ENCODE results near the gene APLP2.

DNA sequence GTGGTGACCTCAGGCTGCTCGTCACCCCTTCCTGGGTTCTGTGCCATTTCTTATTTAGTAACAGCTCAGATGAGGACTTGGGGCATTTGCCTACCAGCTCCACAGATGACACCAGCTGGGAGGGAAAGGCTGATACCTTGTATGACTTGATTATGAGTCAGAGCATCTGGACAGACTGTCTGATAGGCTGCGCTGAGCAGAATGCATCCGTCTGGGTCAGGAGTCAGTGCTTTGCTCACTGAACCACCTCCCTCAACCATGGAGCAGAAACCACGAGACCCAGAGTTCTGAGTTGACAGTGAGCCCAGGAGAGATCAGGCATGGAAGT, 96.7 kb downstream of the APLP2 start:
- TF ChIP-seq POLR2A (IDR thresholded peaks at IDR 0.05), result peak; percentile 56 to 90
- TF ChIP-seq, protein P1, sequence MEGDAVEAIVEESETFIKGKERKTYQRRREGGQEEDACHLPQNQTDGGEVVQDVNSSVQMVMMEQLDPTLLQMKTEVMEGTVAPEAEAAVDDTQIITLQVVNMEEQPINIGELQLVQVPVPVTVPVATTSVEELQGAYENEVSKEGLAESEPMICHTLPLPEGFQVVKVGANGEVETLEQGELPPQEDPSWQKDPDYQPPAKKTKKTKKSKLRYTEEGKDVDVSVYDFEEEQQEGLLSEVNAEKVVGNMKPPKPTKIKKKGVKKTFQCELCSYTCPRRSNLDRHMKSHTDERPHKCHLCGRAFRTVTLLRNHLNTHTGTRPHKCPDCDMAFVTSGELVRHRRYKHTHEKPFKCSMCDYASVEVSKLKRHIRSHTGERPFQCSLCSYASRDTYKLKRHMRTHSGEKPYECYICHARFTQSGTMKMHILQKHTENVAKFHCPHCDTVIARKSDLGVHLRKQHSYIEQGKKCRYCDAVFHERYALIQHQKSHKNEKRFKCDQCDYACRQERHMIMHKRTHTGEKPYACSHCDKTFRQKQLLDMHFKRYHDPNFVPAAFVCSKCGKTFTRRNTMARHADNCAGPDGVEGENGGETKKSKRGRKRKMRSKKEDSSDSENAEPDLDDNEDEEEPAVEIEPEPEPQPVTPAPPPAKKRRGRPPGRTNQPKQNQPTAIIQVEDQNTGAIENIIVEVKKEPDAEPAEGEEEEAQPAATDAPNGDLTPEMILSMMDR (IDR thresholded peaks at IDR 0.05), result no peak

Measured in Peyer's patch (tissue), 4 donors.